Vagina (tissue), 2 donors: ENCODE data around the gene AMZ2.

ENCODE experiments used
- POLR2A ChIP-seq, 2 donors: fragments of 450-650 bp; IDR thresholded peaks; one replicate each; pipeline ENCODE4 v1.6.1; 2017; ENCODE audit warnings: antibody characterized with exemption in 2 of 2, mild to moderate bottlenecking in 2 of 2, moderate library complexity in 2 of 2
- POLR2AphosphoS5 ChIP-seq, 2 donors: sonication (generic); formaldehyde crosslinking; IDR thresholded peaks; one replicate each; pipeline ENCODE4 v1.9.0; 2017; ENCODE audit warnings: antibody characterized with exemption in 2 of 2, mild to moderate bottlenecking in 2 of 2, low read depth in 1 of 2; ENCODE audit not compliant: insufficient read depth in 1 of 2
- TF ChIP-seq, protein P1 (sequence below), 3 experiments: fragments of 450-650 bp in 2 of 3; fragments of 200-600 bp in 1 of 3; sonication (generic) in 1 of 3; IDR thresholded peaks; one replicate each; pipeline ENCODE4 v1.5.1; 2017 to 2019; ENCODE audit warnings: antibody characterized with exemption in 3 of 3, mild to moderate bottlenecking in 2 of 3, moderate library complexity in 2 of 3

DNA sequence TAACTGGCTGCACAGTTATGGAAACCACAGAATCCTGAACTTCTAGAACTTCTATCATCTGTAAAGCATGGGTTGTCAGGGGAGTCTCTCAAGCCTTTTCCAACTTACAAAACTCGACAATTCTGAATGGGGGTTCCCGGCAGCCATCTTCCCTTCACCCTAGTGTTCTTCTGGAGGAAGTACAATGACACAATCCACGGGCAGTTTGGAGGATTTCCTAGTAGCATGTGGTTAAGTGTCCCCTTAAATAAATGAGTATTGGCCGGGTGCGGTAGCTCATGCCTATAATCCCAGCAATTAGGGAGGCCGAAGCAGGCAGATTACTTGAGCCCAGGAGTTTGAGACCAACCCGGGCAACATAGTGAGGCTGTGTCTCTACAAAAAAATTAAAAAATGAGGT lies 41.0 kb downstream of the AMZ2 start:
- TF ChIP-seq, protein P1, sequence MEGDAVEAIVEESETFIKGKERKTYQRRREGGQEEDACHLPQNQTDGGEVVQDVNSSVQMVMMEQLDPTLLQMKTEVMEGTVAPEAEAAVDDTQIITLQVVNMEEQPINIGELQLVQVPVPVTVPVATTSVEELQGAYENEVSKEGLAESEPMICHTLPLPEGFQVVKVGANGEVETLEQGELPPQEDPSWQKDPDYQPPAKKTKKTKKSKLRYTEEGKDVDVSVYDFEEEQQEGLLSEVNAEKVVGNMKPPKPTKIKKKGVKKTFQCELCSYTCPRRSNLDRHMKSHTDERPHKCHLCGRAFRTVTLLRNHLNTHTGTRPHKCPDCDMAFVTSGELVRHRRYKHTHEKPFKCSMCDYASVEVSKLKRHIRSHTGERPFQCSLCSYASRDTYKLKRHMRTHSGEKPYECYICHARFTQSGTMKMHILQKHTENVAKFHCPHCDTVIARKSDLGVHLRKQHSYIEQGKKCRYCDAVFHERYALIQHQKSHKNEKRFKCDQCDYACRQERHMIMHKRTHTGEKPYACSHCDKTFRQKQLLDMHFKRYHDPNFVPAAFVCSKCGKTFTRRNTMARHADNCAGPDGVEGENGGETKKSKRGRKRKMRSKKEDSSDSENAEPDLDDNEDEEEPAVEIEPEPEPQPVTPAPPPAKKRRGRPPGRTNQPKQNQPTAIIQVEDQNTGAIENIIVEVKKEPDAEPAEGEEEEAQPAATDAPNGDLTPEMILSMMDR (IDR thresholded peaks at IDR 0.05): no peak
- TF ChIP-seq POLR2AphosphoS5 (IDR thresholded peaks at IDR 0.05; ENCODE audit: insufficient read depth in 1 of 2, low read depth in 1 of 2) (no peak), POLR2A (IDR thresholded peaks at IDR 0.05) (no peak)
